ENCODE results near the gene IRF7. TPM values are rescaled to one million over a fixed set of nuclear protein-coding genes. Genes with fewer than 3 reads are reported as not detected.
"Not testable (repeated sequence)": the region's sequence is repeated elsewhere in the genome, so short reads cannot be mapped to it uniquely, and the experiment has no call there.

Gene IRF7
- total and polyA plus RNA-seq, 9 donors: 0.28 to 59.1 (median 17.1) TPM

DNA sequence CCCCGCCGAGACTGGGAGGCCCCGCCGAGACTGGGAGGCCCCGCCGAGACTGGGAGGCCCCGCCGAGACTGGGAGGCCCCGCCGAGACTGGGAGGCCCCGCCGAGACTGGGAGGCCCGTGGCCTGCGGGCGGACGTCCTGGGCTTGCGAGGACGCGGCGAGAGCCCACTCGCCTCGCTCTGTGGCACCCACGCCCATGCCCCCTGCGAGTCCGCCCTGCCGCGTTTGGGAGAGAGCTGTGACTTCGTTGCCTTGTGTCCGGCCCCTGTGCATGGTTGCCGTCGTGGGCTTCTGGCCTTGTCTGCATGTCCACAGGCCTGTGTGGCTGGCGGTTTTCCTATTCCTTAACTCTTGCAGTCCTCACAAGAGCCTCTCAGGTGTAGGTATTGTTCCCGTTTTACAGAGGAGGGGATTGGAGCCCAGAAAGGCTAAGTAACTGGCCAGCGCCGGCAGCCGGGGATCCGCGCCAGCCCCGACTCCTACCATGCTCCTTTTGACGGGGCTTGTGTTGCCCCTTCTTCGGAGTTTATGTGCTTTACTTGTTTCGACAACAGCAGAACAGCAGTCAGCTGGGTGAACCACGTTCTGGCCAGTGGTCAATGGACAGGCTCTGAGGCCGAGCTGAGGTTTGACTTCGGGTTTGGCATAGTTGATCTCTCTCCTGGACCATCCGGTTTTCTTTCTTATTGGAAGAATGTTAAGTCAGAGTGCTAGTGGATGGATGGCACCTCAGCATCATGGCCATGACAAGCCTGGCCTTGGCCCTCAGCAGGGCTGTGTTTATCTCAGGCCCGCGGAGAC, 38.7 kb downstream of the IRF7 start:
- DNase-seq: peak in 2 of 5 donors; percentile 52 to 53
- peaks cover 2% of the 10 kb centered on the region for H3K36me3 ChIP-seq
- TF ChIP-seq EP300 (IDR thresholded peaks at IDR 0.05) (no peak), POLR2A (IDR thresholded peaks at IDR 0.05) (no peak)
- H3K27me3 ChIP-seq: no peaks in the 10 kb centered on the region
- WGBS, 3 donors: 1 to 2% (median 1%) methylated on average over 28 to 48 of the region's 48 CpGs
- H3K27ac ChIP-seq: no peak overlapping the region
- peaks cover 25% of the 10 kb centered on the region for H3K4me1 ChIP-seq (ENCODE audit: insufficient read depth)
- intact Hi-C loops (cut with DNase I): no loop called here
- peak overlapping the region; percentile 80 for H3K4me3 ChIP-seq
- no peaks in the 10 kb centered on the region for H3K9me3 ChIP-seq

DNA sequence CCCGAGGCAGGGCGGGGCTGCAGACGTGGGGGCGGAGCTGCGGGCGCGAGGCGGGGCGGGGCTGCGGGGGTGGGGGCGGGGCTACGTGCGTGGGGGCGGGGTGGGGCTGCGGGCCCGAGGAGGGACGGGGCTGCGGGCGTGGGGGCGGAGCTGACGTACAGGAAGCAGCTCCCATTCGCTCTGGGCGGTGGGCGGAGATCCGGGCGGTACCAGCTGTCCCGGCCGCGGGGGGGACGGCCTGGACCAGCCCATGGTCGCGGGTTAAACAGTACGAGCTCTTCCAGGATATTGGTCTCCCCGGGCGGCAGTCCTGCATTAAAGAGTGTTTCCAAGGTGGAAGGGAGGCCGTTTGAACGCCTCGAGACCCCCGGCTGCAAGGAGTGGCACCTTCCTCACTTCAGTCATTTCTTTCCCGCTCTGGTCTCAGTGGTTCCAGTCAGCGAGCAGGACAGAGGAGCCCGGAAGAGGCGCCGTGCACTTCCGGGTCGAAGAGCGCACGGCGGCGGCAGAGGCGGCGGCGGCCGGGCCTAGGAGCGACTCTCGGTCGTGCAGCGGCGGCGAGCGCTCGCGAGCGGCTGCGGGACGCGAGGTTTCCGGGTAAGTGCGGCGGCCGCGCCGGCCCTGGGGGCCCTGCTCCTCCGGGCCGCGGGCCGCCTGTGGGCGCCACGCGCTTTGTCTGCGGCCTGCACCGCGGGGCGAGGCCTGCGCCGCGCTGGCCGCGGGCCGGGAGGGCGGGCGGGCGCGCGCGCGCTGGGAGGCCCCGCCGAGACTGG, 39.6 kb downstream of the IRF7 start, which contains the start of gene PHRF1:
Gene PHRF1 (plus strand): TSS at position 475 of the 773 bp plus-strand sequence. CDS start 5,043 bp downstream, outside the sequence.
- no peaks in the 10 kb centered on the region for H3K36me3 ChIP-seq
- H3K9me3 ChIP-seq: no peaks in the 10 kb centered on the region
- intact Hi-C loops (cut with DNase I): no loop called here
- H3K27me3 ChIP-seq: no peaks in the 10 kb centered on the region
- 1% methylated on average over 51 to 98 of the region's 99 CpGs for WGBS, 3 donors
- H3K27ac ChIP-seq: peak within 1 kb of the TSS; percentile 77 to 90
- TF ChIP-seq EP300 (IDR thresholded peaks at IDR 0.05) (peak; percentile 82), POLR2A (IDR thresholded peaks at IDR 0.05) (peak; percentile 61), CTCF (IDR thresholded peaks at IDR 0.05) (peak in 2 of 3 donors; percentile 21 to 35)
- H3K4me1 ChIP-seq (ENCODE audit: insufficient read depth): peaks cover 25% of the 10 kb centered on the region
- DNase-seq: peak; percentile 97
- peak within 1 kb of the TSS; percentile 80 for H3K4me3 ChIP-seq

GRCh38 chr11:575313-575995, 40.3 kb downstream of the IRF7 start:
- 0 to 1% (median 0%) methylated on average over 54 to 77 of the region's 81 CpGs for WGBS, 3 donors
- intact Hi-C loops (cut with DNase I): no loop called here
- H3K36me3 ChIP-seq: no peaks in the 10 kb centered on the region
- peak in 1 of 5 donors; percentile 55 for DNase-seq
- H3K27ac ChIP-seq: peak overlapping the region in 1 of 2 donors; percentile 75
- no peaks in the 10 kb centered on the region for H3K9me3 ChIP-seq
- peaks cover 24% of the 10 kb centered on the region for H3K4me1 ChIP-seq (ENCODE audit: insufficient read depth)
- TF ChIP-seq POLR2A (IDR thresholded peaks at IDR 0.05) (peak; percentile 56), EP300 (IDR thresholded peaks at IDR 0.05) (no peak)
- no peaks in the 10 kb centered on the region for H3K27me3 ChIP-seq
- peak overlapping the region; percentile 73 for H3K4me3 ChIP-seq

GRCh38 chr11:574632-575312, 41.0 kb downstream of the IRF7 start:
- TF ChIP-seq EP300 (IDR thresholded peaks at IDR 0.05) (no peak), CTCF (IDR thresholded peaks at IDR 0.05) (no peak), POLR2A (IDR thresholded peaks at IDR 0.05) (no peak)
- Histone ChIP-seq H3K4me3 (peak overlapping the region; percentile 73), H3K27ac (no peak overlapping the region), H3K27me3 (no peaks in the 10 kb centered on the region), H3K36me3 (no peaks in the 10 kb centered on the region), H3K4me1 (ENCODE audit: insufficient read depth) (peaks cover 19% of the 10 kb centered on the region), H3K9me3 (no peaks in the 10 kb centered on the region)
- WGBS, 3 donors: 16 to 18% (median 17%) methylated on average over 25 of the region's 25 CpGs
- intact Hi-C loops (cut with DNase I): no loop called here
- DNase-seq: peak in 2 of 5 donors; percentile 54 to 60

GRCh38 chr11:574031-574570, 41.6 kb downstream of the IRF7 start:
- H3K27me3 ChIP-seq; H3K9me3 ChIP-seq; H3K36me3 ChIP-seq; H3K27ac ChIP-seq; intact Hi-C loops (cut with DNase I): not testable (repeated sequence)
- Histone ChIP-seq H3K4me3 (peak overlapping the region; percentile 9), H3K4me1 (ENCODE audit: insufficient read depth) (peaks cover 19% of the 10 kb centered on the region)
- 20 to 32% (median 23%) methylated on average over 14 of the region's 14 CpGs for WGBS, 3 donors
- peak in 2 of 5 donors; percentile 54 to 68 for DNase-seq

All from ovary (tissue), 9 donors.